CD4-positive, alpha-beta T cell treated with Interferon alpha-2 for 1 hour (primary cell): ENCODE data around the gene RYR3.
"Not testable (repeated sequence)": the region's sequence is repeated elsewhere in the genome, so short reads cannot be mapped to it uniquely, and the experiment has no call there.

Experiments
- DNase-seq, 2 donors: peaks; one replicate each; pipeline ENCODE4 v3.0.0-alpha.2; 2020 to 2022

RYR3 gene

DNA sequence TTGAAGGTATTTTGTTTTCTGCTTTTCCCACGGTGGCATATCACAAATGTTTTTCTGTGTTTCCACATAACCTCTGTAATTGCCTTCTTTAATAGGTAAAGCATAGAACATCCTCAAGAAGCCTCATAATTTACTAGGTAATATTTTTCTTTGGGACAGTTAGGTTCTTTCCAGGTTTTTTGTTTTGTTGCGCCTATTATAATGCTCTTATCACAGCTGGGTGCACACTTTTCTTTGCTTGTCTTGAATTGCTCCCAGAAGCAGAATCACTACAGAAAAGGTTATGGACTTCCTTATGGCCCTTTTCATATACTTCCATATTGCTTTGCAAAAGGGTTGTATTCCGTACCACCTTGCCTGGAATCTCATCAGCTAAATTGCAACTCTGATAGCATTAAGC lies 213.5 kb downstream of the RYR3 start:
- no peak for DNase-seq

DNA sequence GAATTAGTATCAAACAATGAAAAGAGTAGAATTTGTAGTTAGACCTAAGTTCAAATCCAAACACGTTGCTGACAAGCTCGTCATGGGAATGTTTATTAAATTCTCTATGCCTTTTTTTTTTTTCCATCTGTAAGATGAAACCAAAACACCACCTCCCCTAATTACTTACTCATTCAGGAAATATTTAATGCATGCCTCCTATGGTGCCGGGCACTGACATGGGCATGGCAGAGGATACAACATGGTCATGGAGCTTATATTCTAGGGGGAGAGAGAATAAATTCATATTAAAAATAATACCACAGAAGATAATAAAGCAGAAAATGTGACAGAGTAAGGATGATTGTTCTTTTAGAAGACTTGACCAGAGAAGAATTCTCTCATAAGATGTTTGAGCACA lies 215.8 kb downstream of the RYR3 start:
- no peak for DNase-seq

DNA sequence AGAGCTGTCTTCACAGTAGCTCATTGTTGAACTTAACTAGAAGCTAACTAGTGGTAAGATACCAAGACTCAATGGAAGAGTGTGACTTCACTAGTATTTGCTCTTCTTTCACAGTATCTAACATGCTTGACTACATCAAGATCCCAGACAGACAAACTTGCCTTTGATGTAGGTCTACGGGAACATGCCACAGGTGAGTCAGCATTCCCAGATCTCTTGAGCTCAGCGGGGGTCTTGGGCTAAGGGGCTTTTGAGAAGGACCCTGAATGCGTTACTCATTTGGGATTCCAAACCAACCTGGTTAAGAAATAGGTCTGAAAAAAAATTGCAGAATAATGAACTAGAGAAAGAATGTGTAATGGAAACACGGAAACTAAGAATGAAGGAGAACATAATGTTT lies 222.4 kb downstream of the RYR3 start:
- DNase-seq = no peak

DNA sequence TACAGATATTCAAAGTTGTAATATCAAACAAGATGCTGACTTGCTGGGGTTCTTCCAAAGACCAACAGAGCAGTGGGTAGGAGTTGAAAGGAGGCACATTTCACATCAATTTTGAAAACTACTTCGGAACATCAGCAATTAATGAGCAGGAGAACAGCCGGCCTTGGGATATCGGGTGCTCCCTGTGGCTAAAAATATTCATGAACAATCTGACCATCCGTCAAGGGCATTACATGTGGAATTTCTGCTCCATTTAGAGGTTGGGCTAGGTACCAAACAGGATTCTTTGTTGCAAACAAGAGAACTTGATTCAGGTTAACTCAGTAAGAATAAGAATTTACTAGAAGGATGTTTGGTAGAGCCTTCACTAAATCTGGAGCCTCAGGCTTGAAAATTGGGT lies 223.9 kb downstream of the RYR3 start:
- DNase-seq = no peak

DNA sequence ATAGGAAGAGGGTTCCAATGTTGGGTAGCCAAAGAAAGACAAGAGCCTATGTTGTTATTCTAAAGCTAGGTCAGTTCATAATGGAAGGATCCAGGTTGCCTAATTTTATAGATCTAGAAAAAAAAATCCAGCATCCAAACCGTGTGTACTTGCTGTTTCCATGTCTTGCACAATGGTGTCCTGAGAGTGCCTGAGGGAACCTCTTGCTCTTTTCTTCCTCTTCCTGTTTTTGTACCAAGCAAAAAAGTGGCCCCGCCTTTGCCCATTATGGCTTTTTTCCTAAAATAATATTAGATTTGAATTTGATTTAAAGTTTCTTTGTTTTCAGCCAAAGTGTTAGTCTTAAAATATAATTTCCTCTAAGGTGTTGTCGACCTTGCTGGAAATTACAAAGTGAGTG lies 224.4 kb downstream of the RYR3 start:
- DNase-seq = no peak

DNA sequence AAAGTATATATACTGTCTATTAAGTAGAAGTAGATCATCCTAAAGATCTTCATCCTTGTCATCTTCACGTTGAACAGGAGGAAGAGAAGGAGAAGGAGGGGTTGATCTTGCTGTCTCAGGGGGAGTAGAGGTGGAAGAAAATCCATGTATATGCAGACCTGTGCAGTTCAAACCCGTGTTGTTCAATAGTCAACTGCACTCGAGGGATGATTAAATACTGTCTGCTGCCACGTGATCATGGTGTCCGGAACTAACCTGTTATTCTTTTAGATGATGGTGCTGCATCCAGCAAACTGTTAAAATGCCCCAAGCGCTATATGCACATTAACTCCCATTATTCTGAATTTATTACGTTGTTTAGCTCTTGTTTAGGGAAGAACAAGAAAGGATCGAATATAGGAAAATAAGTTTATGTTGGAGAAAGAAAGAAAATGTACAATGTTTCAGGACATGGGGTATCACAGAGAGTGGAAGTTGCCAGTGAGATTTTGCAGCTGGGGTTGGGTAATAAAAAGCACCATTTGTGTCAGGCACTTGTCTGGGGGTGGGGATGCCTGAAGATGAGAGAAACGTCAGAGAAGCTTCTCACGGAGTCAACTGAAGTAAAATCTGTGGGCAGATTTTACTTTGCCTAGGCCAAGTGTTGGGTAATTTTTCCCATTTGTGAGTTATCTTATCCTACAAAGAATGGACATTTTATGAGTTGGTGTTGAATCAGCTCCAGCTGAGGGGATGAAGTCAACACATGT lies 229.2 kb downstream of the RYR3 start:
- DNase-seq = no peak

DNA sequence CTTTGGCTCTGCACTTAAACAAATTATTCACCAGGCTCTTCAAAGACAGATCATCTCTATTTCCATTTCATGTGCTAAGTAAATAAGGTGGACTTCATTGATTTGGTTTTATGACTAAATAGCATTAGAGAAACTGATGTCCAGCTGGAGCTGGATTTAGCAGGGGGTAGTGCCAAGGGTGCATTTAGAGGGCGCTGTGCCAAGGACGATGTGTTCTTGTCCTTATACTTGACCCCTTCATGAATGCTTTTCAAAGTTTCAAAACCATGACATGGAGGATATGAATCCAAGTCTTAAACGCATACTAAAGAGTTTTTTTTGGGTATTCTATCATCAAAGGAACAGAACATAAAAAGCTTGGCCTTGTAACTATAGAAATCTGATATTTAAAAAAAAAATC lies 233.2 kb downstream of the RYR3 start:
- no peak for DNase-seq

DNA sequence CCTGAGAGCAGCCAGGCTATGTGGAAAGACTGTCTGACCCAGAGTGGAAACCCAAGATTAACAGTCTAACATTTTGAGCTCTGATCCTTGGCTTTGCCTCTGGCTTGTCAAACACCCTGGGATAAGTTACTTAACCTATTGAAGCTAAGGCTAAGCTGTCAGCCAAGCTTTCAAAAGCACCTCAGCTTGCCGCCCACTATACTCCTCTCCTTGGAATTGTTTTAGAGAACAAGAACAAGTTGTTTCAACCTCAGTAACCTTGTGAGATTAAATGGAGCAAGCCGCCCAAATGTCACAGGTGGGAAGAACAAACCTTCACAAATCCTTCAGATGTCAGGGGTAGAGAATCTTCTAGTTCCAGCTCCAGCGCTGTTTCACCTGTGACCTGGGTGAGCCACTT lies 235.1 kb downstream of the RYR3 start:
- DNase-seq = no peak

DNA sequence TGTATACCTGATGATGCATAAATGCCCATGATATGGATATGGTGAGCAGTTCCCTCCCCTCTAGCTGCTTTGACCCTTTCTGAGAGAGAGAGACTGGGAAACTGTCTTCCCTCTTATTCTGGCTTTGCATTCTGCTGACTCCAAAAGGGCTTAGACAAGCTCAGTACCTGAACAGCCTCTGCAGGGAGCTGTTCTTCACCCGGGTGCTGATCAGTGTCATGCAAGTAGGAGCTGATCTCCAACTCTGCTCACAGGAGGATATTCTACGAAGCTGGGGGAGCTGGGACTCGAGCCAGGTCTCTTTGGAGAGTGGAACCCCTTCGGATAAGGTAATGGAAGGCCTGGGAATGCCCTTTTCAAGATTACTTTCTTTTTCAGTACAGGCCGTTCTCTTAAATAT lies 237.1 kb downstream of the RYR3 start:
- peak in 1 of 2 donors; percentile 2 for DNase-seq

DNA sequence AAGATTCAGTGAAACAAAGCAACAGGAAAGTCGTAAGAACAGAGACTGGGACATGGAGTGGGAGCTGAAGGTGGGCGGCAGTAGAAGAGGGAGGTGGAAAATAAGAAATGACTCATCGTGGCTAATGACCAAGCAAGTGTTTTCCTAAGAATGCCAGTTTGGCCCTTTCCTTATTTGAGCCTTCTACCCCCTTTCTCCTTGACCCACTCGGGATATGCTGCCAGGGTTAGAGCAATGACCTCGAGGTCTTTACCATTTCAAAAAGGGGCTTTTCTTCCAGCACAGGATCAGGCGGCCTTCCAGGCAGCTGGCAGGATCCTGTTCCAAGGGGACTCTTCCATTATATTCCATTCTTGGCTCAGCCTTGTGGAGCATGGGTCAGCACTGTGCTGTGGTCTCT lies 241.1 kb downstream of the RYR3 start:
- no peak for DNase-seq

DNA sequence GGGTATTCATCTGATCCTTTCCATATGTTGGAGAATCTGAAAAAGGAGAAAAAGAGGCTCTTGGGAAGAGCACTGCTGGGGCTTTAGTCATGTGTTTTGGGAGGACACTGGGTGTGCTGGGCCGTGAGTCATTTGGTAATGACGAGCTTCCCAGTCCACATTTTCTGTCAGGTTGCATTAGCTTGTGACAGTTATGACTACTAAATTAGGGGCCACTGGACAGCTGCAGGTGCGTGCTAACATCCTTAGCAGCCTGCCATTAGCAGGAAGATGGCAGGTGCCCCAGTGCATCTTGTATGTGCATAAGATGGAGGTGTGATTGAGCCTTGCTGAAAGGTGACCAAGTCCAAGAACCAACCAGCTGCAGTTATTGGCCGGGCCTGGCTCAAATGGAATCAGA lies 242.4 kb downstream of the RYR3 start:
- no peak for DNase-seq

DNA sequence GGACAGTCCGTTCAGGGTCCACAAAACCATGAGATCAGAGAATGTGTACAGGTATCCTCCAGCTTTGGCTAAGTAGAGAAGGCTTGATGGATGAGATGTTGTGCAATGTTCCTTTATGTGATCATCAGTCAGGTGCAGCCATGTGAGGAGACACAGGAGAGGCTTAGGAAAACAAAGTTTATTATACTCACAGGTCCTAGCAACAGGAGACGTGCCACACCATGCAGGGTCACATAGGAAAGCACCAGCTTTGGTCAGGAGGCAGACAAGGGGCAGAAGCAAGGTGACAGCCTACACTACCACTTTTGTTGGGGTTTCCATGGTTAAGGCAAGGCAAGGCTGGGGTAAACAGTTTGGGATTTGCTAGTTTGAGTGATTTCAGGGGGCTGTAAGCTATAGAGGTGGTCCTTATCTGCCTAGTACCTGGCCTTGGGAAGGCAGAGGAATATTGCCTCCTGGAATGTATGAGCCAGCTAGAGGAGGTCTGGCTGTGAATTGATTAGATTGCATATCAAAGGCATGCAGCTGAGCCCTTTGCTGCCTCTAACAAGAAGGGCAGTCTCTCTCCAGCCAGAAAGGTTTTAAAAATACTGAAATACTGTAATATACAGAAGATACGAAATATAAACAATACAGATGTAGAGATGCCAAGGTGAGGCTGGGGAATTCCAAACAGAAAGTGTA lies 248.6 kb downstream of the RYR3 start:
- DNase-seq = no peak

DNA sequence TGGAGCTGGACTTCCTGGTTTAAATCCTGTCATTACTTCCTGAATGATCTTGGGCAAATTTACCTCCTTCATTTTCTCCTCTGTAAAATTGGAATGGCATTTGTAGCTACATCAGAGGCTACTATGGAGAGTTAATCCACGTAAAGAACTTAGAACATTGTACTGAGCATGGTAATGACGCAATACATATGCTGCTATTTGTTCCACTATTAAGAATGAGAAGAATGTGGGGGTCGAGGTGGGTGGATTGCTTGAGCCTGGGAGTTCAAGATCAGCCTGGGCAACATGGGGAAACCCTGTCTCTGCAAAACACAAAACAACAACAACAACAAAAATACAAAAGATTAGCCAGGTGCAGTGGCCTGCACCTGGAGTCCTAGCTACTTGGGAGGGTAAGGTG lies 250.6 kb downstream of the RYR3 start:
- DNase-seq = no peak

DNA sequence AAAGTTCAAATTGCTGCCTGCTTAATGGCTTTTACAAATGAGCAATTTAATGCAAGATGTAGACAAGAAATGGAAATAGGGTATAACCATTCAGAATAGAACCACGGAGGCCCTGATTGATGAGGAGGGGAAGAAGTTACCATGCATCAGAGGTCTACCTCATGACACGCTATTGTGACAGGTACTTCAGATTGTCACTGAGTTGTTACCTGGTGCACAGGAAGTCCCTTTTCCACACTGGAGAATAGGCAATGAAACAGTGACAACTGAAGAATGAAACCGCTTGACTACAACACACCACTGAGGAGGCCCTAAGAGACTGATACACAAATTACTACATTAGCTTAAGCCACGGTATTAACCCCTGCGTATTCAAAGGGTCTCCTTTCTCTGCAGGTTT lies 251.2 kb downstream of the RYR3 start:
- no peak for DNase-seq

DNA sequence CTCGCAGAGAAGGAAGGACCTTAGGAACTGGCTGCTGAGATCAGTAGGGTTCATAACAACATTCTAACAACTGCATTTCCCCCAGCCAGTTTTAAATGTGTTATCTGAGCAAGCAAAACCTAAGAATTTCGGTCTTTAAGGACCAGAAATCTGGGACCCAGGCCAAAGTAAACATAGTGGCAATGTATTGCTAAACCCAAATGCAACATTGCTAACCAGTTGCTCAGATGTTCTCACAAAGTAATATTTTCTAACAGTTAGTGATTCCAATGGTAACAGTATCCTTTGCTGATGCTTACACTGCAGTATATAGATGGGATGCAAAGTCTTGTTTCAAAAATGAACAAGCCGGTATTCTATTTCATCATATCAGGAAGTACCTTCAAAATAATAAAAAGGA lies 254.3 kb downstream of the RYR3 start:
- DNase-seq = no peak

DNA sequence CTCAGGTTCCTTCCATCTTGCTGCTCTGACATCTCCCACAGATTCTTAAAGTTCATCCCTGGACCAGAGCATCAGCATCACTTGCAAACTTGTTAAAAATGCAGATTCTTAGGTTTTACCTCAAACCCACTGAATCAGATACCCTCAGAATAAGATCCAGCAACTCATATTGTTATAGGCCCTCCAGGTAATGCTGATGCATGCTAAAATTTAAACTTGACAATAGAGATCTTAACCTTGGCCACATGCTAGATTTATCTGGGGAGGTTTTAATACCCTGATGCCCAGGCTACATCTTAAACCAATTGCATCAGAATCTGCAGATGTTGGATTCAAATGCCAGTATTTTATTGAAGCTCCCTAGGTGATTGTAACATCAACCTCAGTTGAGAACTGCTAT lies 256.9 kb downstream of the RYR3 start:
- no peak for DNase-seq

DNA sequence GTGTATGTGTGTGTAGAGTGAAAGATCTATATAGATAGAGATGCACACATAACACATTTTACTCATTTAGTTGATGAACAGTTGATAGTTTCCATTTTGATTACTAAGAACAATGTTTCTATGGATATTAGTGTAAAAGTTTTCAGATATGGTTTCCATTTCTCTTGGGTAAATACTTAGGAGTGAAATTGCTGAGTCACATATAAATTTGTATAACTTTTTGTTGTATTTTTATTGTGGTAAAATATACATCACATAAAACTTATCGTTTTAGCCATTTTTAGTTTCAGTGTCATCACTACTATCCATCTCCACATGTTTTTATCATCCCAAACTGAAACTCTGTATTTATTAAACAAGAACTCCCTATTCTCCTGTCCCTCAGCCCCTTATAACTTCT lies 258.3 kb downstream of the RYR3 start:
- DNase-seq = no peak

DNA sequence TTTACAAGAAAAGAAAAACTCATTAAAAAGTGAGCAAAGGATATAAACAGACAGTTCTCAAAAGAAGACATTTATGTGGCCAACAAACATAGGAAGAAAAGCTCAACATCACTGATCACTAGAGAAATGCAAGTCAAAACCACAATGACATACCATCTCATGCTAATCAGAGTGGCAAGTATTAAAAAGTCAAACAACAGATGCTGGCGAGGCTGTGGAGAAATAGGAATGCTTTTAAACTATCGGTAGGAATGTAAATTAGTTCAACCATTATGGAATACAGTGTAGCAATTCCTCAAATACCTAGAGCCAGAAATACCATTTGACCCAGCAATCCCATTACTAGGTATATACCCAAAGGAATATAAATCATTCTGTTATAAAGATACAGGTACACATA lies 267.1 kb downstream of the RYR3 start:
- not testable (repeated sequence) for DNase-seq

DNA sequence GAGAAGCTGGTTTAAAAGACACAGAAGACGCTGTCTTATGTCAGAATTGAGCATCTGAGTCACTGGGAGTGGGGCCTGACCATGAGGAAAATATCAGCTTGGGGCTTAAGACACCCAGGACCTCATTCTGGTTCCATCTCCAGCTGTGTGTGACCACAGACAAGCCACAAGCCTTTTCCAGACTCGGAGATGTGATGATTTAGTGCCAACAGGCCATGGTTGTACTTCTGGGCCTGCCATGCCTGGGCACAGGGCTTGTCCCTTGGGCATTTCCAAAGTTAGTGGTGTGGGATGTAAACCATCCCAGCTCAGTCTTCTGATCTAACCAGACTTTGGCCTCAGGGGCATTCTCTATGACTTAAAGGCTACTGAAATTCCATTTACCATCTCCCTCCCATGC lies 269.8 kb downstream of the RYR3 start:
- DNase-seq = no peak

DNA sequence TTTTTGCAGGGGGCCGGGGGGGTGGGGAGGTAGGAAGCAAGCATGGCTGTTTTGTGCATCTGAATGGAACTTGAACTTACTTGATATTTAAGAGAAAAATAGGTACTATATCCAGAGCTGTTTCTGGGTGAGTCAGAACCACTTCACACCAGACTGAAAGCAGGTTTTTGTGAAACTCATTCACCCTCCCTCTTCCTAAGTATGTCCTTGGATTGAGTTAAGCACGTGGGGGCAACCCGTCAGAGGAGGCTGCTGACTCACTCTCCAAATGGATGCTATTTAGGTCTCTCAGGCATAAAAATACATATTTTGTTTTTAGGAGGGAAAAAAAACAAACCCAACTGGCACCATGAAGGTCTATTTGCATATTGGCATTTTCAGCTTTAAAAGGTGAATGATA lies 270.3 kb downstream of the RYR3 start:
- DNase-seq = no peak

DNA sequence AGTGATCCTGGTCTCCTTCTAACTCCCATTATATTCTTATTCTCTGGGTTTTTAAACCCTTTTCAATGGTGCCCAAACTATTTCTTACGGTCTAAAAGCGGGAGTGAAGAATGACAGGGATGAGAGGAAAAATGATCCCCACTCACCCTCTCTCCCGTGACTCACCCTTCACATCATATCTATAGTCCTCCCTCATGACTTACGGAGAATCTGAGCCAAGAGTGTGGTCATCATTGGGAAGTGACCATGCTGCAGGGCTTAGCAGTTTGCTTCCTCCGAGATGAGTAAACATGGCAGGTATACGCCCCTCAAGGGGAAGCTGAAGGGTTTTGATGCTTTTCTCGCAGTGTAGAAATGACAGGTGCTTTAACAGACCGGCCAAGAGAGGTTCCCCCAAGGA lies 274.0 kb downstream of the RYR3 start:
- DNase-seq = no peak

DNA sequence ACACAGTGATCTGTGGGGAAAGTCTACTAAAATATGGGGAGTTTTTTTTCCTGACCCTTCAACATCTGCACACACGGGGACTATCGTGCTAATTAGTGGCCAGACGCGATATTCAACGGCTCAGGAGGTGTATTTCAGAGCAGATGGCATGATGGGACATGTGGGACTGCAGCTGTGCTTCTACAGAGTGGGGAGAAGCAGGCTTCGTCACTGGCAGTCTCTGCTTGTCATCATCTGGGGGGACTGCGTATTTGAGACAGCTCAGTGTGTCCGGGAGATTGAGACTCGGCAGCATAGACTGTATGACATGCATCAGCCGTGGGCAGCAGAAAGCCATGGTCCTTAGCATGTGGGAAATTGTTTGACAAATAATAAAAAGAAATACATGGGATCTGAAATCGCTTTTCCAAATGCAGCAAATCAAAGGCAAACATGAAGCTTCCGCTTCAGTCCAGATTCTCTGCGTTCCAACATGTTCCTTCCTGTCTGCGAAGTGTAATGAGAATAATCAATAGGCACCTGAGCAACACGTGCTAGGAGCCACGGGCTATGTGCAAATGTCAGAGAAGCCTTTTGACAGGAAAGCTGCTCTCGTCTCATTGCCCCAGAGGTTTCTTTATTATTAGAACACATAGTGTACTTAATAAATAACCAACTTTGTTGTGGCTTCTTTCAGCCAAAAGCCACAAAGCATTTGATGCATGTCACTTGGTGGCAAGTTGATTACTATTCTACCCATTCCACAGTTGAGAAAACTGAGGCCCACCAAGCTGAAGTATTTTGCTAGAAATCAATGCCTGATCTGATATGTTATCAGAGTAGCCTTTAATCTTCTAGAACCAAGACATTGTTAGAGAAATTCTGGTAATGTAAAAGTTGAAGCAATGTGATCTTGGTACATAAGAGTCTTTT lies 276.3 kb downstream of the RYR3 start:
- DNase-seq = no peak

DNA sequence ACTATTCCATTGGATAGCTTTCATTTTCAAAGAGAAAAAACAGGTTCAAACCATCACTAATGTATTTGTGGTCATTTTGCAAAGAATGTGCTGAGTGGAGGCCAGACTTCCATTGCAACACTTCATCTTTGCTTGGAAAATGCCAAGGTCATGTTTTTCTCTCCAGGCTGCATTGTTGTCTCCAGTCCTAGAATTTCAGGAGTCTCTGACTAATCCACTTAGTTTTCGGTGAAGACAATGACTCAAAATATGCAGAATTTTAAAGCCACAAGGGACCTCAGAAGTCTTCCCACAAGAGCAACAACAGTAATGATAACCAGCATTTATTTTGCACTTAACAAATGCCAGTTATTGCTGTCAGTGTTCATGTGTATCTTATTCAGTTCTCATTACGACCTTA lies 277.0 kb downstream of the RYR3 start:
- DNase-seq = no peak

DNA sequence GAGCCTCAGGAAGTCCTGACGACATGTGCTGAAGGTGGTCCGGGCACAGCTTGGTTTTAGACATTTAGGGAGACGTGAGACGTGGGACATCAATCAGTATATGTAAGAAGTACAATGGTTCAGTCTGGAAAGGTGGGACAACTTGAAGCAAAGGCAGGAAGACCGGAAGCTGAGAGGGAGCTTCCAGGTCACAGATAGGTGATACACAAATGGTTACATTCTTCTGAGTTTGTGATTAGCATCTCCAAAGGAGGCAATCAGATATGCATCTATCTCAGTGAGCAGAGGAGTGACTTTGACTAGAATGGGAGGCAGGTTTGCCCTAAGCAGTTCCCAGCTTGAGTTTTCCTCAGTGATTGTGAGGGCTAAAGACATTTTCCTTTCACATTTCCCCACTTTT lies 282.1 kb downstream of the RYR3 start:
- no peak for DNase-seq
